Measurements from ENCODE around the gene CFHR5.

DNA sequence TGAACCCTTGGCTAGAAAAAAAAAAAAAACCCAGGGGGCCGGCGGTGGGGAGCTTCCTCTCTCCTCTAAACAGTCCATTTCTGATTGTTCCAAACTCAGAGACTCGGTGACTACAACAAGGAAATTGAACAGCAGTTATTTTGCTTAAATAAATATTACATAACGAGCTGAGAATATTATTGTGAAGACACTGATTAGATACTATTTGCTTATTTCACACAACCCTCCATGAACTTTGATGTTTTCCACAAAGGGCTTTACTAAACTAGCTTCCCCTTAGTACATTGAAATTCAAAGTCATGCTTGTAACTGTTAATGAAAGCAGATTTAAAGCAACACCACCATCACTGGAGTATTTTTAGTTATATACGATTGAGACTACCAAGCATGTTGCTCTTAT, at the start of gene CFHR5:
- TF ChIP-seq, protein P1, sequence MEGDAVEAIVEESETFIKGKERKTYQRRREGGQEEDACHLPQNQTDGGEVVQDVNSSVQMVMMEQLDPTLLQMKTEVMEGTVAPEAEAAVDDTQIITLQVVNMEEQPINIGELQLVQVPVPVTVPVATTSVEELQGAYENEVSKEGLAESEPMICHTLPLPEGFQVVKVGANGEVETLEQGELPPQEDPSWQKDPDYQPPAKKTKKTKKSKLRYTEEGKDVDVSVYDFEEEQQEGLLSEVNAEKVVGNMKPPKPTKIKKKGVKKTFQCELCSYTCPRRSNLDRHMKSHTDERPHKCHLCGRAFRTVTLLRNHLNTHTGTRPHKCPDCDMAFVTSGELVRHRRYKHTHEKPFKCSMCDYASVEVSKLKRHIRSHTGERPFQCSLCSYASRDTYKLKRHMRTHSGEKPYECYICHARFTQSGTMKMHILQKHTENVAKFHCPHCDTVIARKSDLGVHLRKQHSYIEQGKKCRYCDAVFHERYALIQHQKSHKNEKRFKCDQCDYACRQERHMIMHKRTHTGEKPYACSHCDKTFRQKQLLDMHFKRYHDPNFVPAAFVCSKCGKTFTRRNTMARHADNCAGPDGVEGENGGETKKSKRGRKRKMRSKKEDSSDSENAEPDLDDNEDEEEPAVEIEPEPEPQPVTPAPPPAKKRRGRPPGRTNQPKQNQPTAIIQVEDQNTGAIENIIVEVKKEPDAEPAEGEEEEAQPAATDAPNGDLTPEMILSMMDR (IDR thresholded peaks at IDR 0.05) = no peak
- TF ChIP-seq POLR2A (IDR thresholded peaks at IDR 0.05; ENCODE audit: low read length) (no peak), TFCP2L1 (CRISPR knock-in tag; IDR thresholded peaks at IDR 0.05) (no peak)

All from A549 (cell line).